Activated CD4-positive, CD25-positive, alpha-beta regulatory T cell treated with anti-CD3 and anti-CD28 coated beads, Interleukin-2, amount 50 U/mL, for 72 hours (primary cell): ENCODE data around the gene PLAU.

ENCODE experiments used
- DNase-seq: peaks from one replicate; pipeline ENCODE4 v3.0.0; 2021

The PLAU gene

GRCh38 chr10:73910764-73911552 is at the start of gene PLAU:
TSS of gene PLAU (plus strand) at chr10:73911132. CDS start at chr10:73911556, 424 bp downstream.
- DNase-seq = peak; percentile 40

- no peak for DNase-seq
Observed at GRCh38 chr10:73862011-73862410, 48.9 kb upstream of the PLAU start.

- no peak for DNase-seq
Observed at GRCh38 chr10:73863039-73863817, 47.7 kb upstream of the PLAU start.

- no peak for DNase-seq
Observed at GRCh38 chr10:73864229-73864628, 46.7 kb upstream of the PLAU start.

- no peak for DNase-seq
Observed at GRCh38 chr10:73865107-73865458, 45.8 kb upstream of the PLAU start.

GRCh38 chr10:73865459-73866442 is 45.2 kb upstream of the PLAU start:
- DNase-seq = peak; percentile 46

GRCh38 chr10:73866621-73867020 is 44.3 kb upstream of the PLAU start:
- no peak for DNase-seq

GRCh38 chr10:73867126-73867807 is 43.7 kb upstream of the PLAU start:
- DNase-seq = no peak

- DNase-seq = no peak
Observed at GRCh38 chr10:73867871-73868631, 42.9 kb upstream of the PLAU start.

GRCh38 chr10:73868655-73869195 is 42.2 kb upstream of the PLAU start:
- no peak for DNase-seq

GRCh38 chr10:73871295-73872189 is 39.4 kb upstream of the PLAU start:
- no peak for DNase-seq

GRCh38 chr10:73872190-73872710 is 38.7 kb upstream of the PLAU start:
- DNase-seq = no peak

GRCh38 chr10:73873142-73873837 is 37.6 kb upstream of the PLAU start:
- no peak for DNase-seq

GRCh38 chr10:73873838-73874215 is 37.1 kb upstream of the PLAU start:
- no peak for DNase-seq

- peak; percentile 81 for DNase-seq
Observed at GRCh38 chr10:73874267-73875138, 36.4 kb upstream of the PLAU start, which contains the start of gene CAMK2G. TSS of gene CAMK2G (minus strand) at chr10:73874555. CDS start at chr10:73874461, 94 bp downstream.

- no peak for DNase-seq
Observed at GRCh38 chr10:73875139-73875475, 35.8 kb upstream of the PLAU start.

GRCh38 chr10:73876157-73876556 is 34.8 kb upstream of the PLAU start:
- DNase-seq = no peak

GRCh38 chr10:73876566-73876965 is 34.4 kb upstream of the PLAU start:
- no peak for DNase-seq
